ENCODE measurements around the gene FBN1.

FBN1 gene

GRCh38 chr15:48465410-48465809, 180.1 kb downstream of the FBN1 start:
- Histone ChIP-seq H3K4me3 (ENCODE audit: low read length) (no peak overlapping the region), H3K9me2 (replicated peaks; ENCODE audit: insufficient read depth, low read length) (no peaks in the 10 kb centered on the region), H4K20me1 (ENCODE audit: insufficient read depth, low read length) (no peaks in the 10 kb centered on the region), H2AFZ (ENCODE audit: low read length) (no peak overlapping the region), H3K9ac (ENCODE audit: low read length) (no peak overlapping the region), H3F3A (ENCODE audit: insufficient read depth, low read length) (no peaks in the 10 kb centered on the region), H3K79me2 (ENCODE audit: low read length) (no peaks in the 10 kb centered on the region), H3K27me3 (replicated peaks; ENCODE audit: insufficient read depth, low read length) (no peaks in the 10 kb centered on the region), H3K4me2 (ENCODE audit: low read depth, low read length) (no peak overlapping the region), H3K36me3 (replicated peaks; ENCODE audit: insufficient read depth, low read length) (no peaks in the 10 kb centered on the region), H3K4me1 (ENCODE audit: low read length) (no peaks in the 10 kb centered on the region), H3K9me3 (replicated peaks; ENCODE audit: insufficient read depth, low read length) (no peaks in the 10 kb centered on the region), H3K27ac (ENCODE audit: low read length) (no peak overlapping the region)
- DNase-seq = no peak
- no peak for TF ChIP-seq EZH2 (optimal IDR thresholded peaks at IDR 0.05; ENCODE audit: low read depth, low read length)
- TF ChIP-seq EZH2phosphoT487 (IDR thresholded peaks at IDR 0.05; ENCODE audit: low read length) = no peak
- TF ChIP-seq CTCF (IDR thresholded peaks at IDR 0.05; ENCODE audit: low read length) = no peak

GRCh38 chr15:48463366-48463880, 182.1 kb downstream of the FBN1 start:
- no peaks in the 10 kb centered on the region for H3K36me3 ChIP-seq (replicated peaks; ENCODE audit: insufficient read depth, low read length)
- TF ChIP-seq EZH2 (optimal IDR thresholded peaks at IDR 0.05; ENCODE audit: low read depth, low read length) (no peak), CTCF (IDR thresholded peaks at IDR 0.05; ENCODE audit: low read length) (no peak), EZH2phosphoT487 (IDR thresholded peaks at IDR 0.05; ENCODE audit: low read length) (no peak)
- no peaks in the 10 kb centered on the region for H3K9me3 ChIP-seq (replicated peaks; ENCODE audit: insufficient read depth, low read length)
- H3K27ac ChIP-seq (ENCODE audit: low read length) = no peak overlapping the region
- H3K79me2 ChIP-seq (ENCODE audit: low read length) = no peaks in the 10 kb centered on the region
- no peak overlapping the region for H3K4me2 ChIP-seq (ENCODE audit: low read depth, low read length)
- H3K4me1 ChIP-seq (ENCODE audit: low read length) = no peaks in the 10 kb centered on the region
- H3K4me3 ChIP-seq (ENCODE audit: low read length) = no peak overlapping the region
- H3K27me3 ChIP-seq (replicated peaks; ENCODE audit: insufficient read depth, low read length) = no peaks in the 10 kb centered on the region
- no peaks in the 10 kb centered on the region for H3K9me2 ChIP-seq (replicated peaks; ENCODE audit: insufficient read depth, low read length)
- H2AFZ ChIP-seq (ENCODE audit: low read length) = no peak overlapping the region
- H4K20me1 ChIP-seq (ENCODE audit: insufficient read depth, low read length) = no peaks in the 10 kb centered on the region
- DNase-seq = no peak
- H3F3A ChIP-seq (ENCODE audit: insufficient read depth, low read length) = no peaks in the 10 kb centered on the region
- no peak overlapping the region for H3K9ac ChIP-seq (ENCODE audit: low read length)

- no peaks in the 10 kb centered on the region for H3K27me3 ChIP-seq (replicated peaks; ENCODE audit: insufficient read depth, low read length)
- H3K27ac ChIP-seq (ENCODE audit: low read length) = no peak overlapping the region
- no peaks in the 10 kb centered on the region for H4K20me1 ChIP-seq (ENCODE audit: insufficient read depth, low read length)
These were observed 182.8 kb downstream of the FBN1 start for GRCh38 chr15:48462688-48463087.

More at GRCh38 chr15:48462688-48463087, 182.8 kb downstream of the FBN1 start:
- no peaks in the 10 kb centered on the region for H3K9me3 ChIP-seq (replicated peaks; ENCODE audit: insufficient read depth, low read length)
- no peak for DNase-seq
- H3F3A ChIP-seq (ENCODE audit: insufficient read depth, low read length) = no peaks in the 10 kb centered on the region
- no peaks in the 10 kb centered on the region for H3K4me1 ChIP-seq (ENCODE audit: low read length)
- H3K9ac ChIP-seq (ENCODE audit: low read length) = no peak overlapping the region
- no peaks in the 10 kb centered on the region for H3K9me2 ChIP-seq (replicated peaks; ENCODE audit: insufficient read depth, low read length)
- H3K36me3 ChIP-seq (replicated peaks; ENCODE audit: insufficient read depth, low read length) = no peaks in the 10 kb centered on the region
- H3K79me2 ChIP-seq (ENCODE audit: low read length) = no peaks in the 10 kb centered on the region
- no peak overlapping the region for H3K4me3 ChIP-seq (ENCODE audit: low read length)
- no peak overlapping the region for H2AFZ ChIP-seq (ENCODE audit: low read length)
- no peak overlapping the region for H3K4me2 ChIP-seq (ENCODE audit: low read depth, low read length)
- no peak for TF ChIP-seq CTCF (IDR thresholded peaks at IDR 0.05; ENCODE audit: low read length)
- TF ChIP-seq EZH2phosphoT487 (IDR thresholded peaks at IDR 0.05; ENCODE audit: low read length) = no peak
- no peak for TF ChIP-seq EZH2 (optimal IDR thresholded peaks at IDR 0.05; ENCODE audit: low read depth, low read length)

Measured in MM.1S (cell line).